ENCODE results near the gene NPM1. TPM values are rescaled to one million over a fixed set of nuclear protein-coding genes. Genes with fewer than 3 reads are reported as not detected.

Gene NPM1
- total RNA-seq, 1 experiment from 2014 or later, result 4,548 TPM

DNA sequence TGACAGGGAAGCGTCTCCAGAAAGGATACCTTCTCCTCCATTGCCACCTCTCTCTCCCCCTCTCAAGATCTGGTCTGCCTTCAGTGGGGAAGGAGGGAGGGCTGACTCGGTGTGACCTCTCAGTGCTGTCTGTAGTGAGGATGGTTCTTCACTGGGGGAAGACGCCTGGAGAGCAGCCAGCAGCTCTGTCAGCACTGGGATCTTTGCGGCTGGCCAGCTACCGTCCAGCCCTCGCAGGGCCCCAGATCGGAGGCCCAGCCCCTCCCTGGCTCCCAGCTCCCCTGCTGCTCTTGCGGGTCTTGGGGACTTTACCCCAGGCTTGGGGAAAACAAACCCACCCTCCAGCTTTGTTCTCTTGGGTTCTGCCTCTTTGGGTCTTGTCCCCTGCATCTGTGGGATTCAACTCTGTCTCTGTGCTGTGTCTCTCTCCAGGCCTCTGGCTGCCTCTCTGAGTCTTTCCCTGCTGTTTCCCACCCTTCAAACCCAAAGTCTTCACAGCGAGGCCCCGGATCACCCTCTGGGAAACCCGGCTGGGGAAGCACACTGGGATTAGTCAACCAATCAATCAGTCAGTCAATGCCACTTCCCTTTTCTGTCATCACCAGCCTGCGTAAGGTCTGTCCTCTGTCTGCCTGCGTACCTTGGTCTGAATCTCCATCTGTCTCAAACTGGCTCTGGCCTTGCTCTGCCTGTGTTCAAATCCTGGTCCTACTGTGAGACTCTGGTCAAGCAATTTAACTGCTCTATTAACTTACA lies 54.8 kb downstream of the NPM1 start:
- no peaks in the 10 kb centered on the region for H3K9me3 Mint-ChIP-seq (ENCODE audit: unreplicated experiment)
- ChIA-PET CTCF (interaction anchor here (0.6 to 1.9 kb wide), 5 partner anchors 12 to 430 kb away, joined by 3 to 7 read pairs (median 4); partner anchors contain the start of gene FGF18), POLR2A (no interaction called here)
- no peak overlapping the region for H3K4me3 Mint-ChIP-seq (ENCODE audit: unreplicated experiment)
- H3K27me3 Mint-ChIP-seq (ENCODE audit: insufficient read depth, unreplicated experiment), result no peaks in the 10 kb centered on the region
- no peak for DNase-seq (ENCODE audit: unreplicated experiment)
- TF ChIP-seq, protein P1, sequence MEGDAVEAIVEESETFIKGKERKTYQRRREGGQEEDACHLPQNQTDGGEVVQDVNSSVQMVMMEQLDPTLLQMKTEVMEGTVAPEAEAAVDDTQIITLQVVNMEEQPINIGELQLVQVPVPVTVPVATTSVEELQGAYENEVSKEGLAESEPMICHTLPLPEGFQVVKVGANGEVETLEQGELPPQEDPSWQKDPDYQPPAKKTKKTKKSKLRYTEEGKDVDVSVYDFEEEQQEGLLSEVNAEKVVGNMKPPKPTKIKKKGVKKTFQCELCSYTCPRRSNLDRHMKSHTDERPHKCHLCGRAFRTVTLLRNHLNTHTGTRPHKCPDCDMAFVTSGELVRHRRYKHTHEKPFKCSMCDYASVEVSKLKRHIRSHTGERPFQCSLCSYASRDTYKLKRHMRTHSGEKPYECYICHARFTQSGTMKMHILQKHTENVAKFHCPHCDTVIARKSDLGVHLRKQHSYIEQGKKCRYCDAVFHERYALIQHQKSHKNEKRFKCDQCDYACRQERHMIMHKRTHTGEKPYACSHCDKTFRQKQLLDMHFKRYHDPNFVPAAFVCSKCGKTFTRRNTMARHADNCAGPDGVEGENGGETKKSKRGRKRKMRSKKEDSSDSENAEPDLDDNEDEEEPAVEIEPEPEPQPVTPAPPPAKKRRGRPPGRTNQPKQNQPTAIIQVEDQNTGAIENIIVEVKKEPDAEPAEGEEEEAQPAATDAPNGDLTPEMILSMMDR (IDR thresholded peaks at IDR 0.05; ENCODE audit: unreplicated experiment), result no peak
- H3K27ac Mint-ChIP-seq (ENCODE audit: low read depth, unreplicated experiment), result no peak overlapping the region
- intact Hi-C loops (cut with micrococcal nuclease), result no loop called here
- peaks cover 6% of the 10 kb centered on the region for H3K36me3 Mint-ChIP-seq (ENCODE audit: insufficient read depth, unreplicated experiment)
- no peaks in the 10 kb centered on the region for H3K4me1 Mint-ChIP-seq (ENCODE audit: insufficient read depth, unreplicated experiment)
- BruUV-seq (replicated peaks), result no TSS peak

DNA sequence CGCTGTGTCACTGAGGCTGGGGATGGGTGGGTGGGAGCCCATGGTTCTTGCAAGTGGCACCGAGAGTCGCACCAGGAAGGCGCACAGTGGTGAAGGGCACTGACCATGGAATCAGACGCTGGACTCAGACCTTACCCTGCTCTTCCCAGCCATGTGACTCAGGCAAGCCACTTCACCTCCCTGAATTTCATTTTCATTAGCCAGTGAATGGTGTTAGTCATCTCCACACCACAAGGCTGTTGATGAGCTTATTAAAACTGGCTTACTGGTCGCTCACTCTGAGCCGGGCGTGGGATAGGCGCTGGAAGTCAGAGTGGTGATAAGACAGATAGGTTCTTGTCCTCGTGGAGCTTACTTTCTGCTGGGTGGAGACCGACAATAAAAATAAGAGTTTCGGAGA lies 56.9 kb downstream of the NPM1 start:
- POLR2A ChIA-PET, result no interaction called here
- BruUV-seq (replicated peaks), result no TSS peak
- no peak overlapping the region for H3K4me3 Mint-ChIP-seq (ENCODE audit: unreplicated experiment)
- H3K27ac Mint-ChIP-seq (ENCODE audit: low read depth, unreplicated experiment), result no peak overlapping the region
- H3K36me3 Mint-ChIP-seq (ENCODE audit: insufficient read depth, unreplicated experiment), result peaks cover 6% of the 10 kb centered on the region
- H3K4me1 Mint-ChIP-seq (ENCODE audit: insufficient read depth, unreplicated experiment), result no peaks in the 10 kb centered on the region
- TF ChIP-seq, protein P1 (IDR thresholded peaks at IDR 0.05; ENCODE audit: unreplicated experiment), result no peak
- CTCF ChIA-PET, result interaction anchor here (0.6 to 0.7 kb wide), 3 partner anchors 370 to 854 kb away, joined by 3 to 4 read pairs (median 3); no protein-coding TSS in a partner anchor
- intact Hi-C loops (cut with micrococcal nuclease), result no loop called here
- DNase-seq (ENCODE audit: unreplicated experiment), result peak; percentile 26
- no peaks in the 10 kb centered on the region for H3K27me3 Mint-ChIP-seq (ENCODE audit: insufficient read depth, unreplicated experiment)
- H3K9me3 Mint-ChIP-seq (ENCODE audit: unreplicated experiment), result no peaks in the 10 kb centered on the region

DNA sequence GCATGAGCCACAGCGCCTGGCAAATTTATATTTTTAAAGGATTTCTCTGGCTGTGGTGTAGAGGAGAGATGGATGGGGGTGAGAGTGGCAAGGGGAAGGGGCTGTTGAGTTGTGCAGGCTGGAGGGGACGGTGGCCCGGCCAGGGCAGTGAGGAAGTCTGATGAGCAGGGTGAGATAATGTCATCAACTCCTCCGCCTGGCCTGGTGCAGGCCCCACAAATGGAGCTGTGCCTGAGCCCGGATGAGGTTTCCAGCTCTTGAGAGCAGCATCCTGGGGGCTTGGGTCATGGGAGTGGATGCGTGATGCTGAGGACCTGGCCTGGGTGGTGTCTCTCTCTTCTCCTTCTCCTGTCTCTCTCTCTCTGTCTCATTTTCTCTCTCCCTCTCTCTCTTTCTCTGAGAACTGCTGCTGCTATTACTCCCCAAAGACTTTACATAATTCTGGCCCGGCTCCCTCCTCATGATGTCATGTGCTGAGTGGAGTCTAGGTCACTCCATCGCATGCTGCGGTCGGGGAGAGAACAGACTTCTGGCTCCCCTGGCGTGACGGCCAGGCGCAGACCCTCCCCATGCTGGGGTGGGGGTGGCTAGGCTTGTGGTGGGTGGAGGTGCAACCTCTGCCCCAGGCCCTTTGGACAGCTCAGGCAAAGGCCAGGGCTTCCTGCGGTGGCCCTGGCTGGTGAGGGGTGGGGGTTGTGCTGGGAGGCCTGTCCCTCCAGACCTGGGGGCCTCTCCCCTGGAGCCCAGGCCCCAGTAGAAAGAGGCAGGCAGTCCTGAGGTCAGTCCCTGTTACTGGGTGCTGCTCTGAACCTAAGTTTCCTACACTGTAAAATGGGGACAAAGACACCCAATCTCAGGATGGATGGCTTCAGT lies 58.2 kb downstream of the NPM1 start:
- H3K4me1 Mint-ChIP-seq (ENCODE audit: insufficient read depth, unreplicated experiment), result no peaks in the 10 kb centered on the region
- POLR2A ChIA-PET, result no interaction called here
- TF ChIP-seq, protein P1 (IDR thresholded peaks at IDR 0.05; ENCODE audit: unreplicated experiment), result no peak
- H3K36me3 Mint-ChIP-seq (ENCODE audit: insufficient read depth, unreplicated experiment), result peaks cover 6% of the 10 kb centered on the region
- intact Hi-C loops (cut with micrococcal nuclease), result no loop called here
- no peaks in the 10 kb centered on the region for H3K27me3 Mint-ChIP-seq (ENCODE audit: insufficient read depth, unreplicated experiment)
- CTCF ChIA-PET, result no interaction called here
- H3K27ac Mint-ChIP-seq (ENCODE audit: low read depth, unreplicated experiment), result no peak overlapping the region
- no peak overlapping the region for H3K4me3 Mint-ChIP-seq (ENCODE audit: unreplicated experiment)
- H3K9me3 Mint-ChIP-seq (ENCODE audit: unreplicated experiment), result no peaks in the 10 kb centered on the region
- no TSS peak for BruUV-seq (replicated peaks)
- DNase-seq (ENCODE audit: unreplicated experiment), result no peak

DNA sequence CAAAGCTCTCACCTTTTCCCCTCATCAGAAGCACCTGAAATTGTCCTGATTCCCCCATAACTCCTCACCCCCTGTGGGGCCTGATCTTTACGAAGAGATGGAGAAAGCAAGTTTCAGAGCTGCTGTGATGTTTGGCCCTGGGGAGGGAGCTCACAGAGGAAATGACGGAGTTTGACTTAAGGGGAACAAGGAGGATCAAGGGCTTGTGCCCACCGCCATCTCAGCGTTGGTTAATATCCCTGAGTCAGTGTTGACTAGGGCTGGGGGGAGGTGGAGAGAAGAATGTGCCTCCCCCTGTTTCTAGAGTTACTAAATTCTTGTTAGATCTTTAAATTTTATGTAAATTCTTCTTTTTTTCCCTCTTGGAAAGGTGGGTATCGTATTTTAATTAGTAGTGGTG lies 59.6 kb downstream of the NPM1 start:
- Mint-ChIP-seq H3K4me3 (ENCODE audit: unreplicated experiment) (no peak overlapping the region), H3K27me3 (ENCODE audit: insufficient read depth, unreplicated experiment) (no peaks in the 10 kb centered on the region), H3K9me3 (ENCODE audit: unreplicated experiment) (no peaks in the 10 kb centered on the region), H3K27ac (ENCODE audit: low read depth, unreplicated experiment) (no peak overlapping the region), H3K36me3 (ENCODE audit: insufficient read depth, unreplicated experiment) (peaks cover 6% of the 10 kb centered on the region), H3K4me1 (ENCODE audit: insufficient read depth, unreplicated experiment) (no peaks in the 10 kb centered on the region)
- BruUV-seq (replicated peaks), result no TSS peak
- TF ChIP-seq, protein P1 (IDR thresholded peaks at IDR 0.05; ENCODE audit: unreplicated experiment), result no peak
- no peak for DNase-seq (ENCODE audit: unreplicated experiment)
- ChIA-PET POLR2A (interaction anchor here (1.0 kb wide), 1 partner anchor 637 kb away, joined by 3 read pairs; no protein-coding TSS in a partner anchor), CTCF (interaction anchor here (2.4 kb wide), 1 partner anchor 29 kb away, joined by 12 read pairs; the partner anchor contains the start of gene FGF18)
- intact Hi-C loops (cut with micrococcal nuclease), result no loop called here
